ENCODE measurements around the gene DNAJB8.

DNAJB8 gene

DNA sequence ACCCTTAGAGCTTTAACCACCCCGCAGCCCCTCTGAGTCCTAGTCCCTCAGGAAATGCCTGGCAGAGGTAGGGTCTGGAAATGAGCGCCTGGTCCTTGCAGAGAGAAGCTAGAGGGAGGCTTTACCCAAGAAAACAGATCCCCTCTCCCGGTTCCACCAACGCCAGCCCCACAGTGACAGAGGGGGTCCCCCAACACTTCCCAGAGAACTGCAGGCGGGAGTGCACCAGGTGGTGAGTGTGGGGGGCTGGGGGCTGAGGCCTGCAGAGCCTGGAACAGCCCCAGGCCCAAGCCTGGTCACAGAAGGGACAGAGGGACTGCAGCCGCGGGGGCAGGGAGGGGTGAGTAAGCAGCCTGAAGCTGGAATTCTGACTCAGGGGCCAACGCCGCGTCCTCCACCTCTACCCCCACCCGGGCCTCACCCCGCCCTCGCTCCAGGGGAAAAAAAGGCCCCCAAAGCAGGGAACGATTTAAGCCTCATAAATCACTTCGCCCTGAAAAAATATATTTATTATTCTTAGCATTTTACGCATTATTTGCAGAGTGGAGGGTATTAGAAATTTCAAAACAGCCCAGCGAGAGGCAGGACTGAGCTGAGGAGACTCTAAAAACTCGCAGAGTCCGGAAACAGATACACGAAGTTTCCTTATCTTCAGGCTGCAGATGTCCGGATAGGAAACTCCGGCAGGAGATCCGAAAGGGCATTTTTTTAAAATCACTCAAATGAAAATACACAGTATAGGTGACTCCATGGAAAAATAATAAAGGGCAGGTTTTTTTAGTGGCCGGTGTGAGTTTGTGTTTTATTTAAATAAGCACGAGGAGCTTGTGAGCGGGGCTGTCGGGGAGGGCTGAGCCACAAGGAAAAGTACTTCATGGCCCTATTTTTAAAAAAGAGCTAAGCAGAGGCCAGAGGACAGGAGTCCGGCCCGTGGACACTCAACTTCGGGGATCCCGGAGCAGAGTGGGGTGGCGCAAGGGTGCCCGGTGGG lies 16.3 kb upstream of the DNAJB8 start:
- no peak for DNase-seq

- DNase-seq: no peak
Measured at GRCh38 chr3:128482175-128482574, 15.5 kb upstream of the DNAJB8 start.

- peak in 2 of 3 experiments; percentile 24 to 44 for DNase-seq
Measured at GRCh38 chr3:128481438-128481942, 14.8 kb upstream of the DNAJB8 start.

GRCh38 chr3:128480717-128481437 lies 14.2 kb upstream of the DNAJB8 start:
- no peak for DNase-seq

- no peak for DNase-seq
Measured at GRCh38 chr3:128480278-128480677, 13.6 kb upstream of the DNAJB8 start.

DNA sequence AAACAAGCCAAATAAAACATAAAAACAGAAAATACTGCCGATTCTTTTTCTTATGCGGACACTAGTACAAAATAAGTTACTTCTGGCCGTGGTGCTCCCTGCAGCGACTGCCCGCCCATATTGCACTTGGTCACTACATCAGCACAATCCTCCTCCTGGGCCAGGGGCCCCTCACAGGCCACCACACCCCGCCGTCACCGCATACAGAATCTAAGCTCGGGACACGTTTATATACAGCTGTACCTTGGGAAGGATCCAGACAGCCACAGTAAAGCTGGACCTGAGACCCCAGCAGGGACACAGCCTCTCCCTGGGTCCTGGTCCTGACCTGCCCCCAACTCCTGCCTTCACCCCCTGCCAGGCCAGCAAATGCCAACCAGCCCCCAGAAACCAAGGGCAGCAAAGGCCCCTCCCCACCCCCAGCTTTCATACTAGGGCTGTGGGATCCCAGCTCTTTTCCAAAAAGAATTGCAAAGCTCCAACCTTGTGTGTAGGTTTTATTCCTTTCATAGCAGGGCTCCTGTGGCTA lies 12.9 kb upstream of the DNAJB8 start:
- no peak for DNase-seq

- DNase-seq: no peak
Measured at GRCh38 chr3:128478576-128479506, 12.2 kb upstream of the DNAJB8 start.

GRCh38 chr3:128476659-128477058 lies 10.0 kb upstream of the DNAJB8 start:
- DNase-seq: no peak

DNA sequence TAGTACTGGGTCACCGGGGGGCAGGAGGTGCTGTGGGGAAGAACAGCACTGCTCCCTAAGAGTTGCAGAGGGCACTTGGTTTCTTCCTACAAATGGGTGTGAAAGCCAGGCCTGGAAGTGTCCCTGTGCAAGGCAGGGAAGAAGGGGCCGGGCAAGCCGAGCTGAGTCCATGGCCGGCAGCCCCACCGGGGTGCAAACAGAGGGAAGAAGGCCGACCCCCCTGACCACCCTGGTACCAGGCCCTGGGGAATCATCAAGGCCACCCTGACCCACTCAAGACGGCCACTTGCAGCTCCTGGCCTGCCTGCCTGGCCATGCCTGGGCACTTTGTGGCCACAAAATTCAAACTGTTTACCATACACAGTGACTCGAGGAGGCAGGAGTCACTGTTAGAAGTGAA lies 8.7 kb upstream of the DNAJB8 start:
- DNase-seq: no peak

DNA sequence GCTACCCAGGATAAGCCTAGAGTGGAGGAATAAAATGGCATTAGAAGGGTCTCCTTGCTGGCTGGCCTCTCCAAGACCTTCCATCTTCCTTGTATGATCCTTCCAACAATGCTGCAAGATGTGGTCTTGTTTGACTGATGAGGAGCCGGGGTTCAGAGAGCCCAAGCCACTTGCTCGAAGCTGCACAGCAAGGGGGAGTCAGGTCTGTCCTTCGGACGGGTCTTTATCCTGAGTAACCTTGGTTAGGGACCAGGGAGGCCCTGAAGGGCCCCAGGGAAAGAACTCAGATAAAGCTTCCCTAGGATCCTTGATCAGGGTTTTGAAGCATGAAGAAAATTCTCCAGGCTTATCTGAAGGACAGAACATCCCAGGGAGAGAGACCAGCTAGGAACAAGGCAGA lies 7.0 kb upstream of the DNAJB8 start:
- no peak for DNase-seq

DNA sequence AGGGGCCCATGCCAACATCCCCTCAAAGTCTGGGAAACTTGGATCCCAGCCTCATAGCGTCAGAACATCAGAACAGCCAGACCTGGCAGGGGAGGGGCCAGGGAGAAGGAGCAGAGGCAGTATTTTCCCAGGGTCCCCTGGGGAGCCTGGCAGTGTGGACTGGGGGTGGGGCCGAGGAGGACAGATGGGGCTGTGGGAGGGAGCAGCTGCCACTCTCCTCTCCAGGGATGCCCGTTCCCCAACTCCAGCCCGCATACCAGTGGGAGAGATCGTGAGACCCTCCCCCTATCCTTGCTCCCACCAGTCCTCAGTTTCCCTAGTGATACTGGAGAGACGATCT lies 6.5 kb upstream of the DNAJB8 start:
- DNase-seq: peak in 2 of 3 experiments; percentile 46 to 67

- no peak for DNase-seq
Measured at GRCh38 chr3:128472449-128473179, 5.9 kb upstream of the DNAJB8 start.

DNA sequence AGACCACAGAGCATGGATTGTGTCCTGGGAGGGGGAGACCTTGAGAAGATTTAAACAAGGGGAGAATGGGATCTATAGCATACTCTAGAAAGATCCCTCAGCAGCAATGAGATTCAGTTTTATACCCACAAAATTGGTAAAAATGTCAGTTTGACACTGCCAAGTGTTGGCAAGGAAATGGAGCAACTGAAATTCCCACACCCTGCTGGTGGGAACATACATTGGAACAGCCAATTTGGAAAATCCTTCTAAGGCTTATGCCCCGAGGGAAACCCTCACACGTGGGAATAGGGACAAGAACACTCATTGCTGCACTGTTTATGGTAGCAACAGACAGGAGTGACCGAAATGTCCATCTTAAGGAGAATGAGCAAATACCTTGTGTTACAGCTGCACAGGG lies 5.0 kb upstream of the DNAJB8 start:
- DNase-seq: no peak

DNA sequence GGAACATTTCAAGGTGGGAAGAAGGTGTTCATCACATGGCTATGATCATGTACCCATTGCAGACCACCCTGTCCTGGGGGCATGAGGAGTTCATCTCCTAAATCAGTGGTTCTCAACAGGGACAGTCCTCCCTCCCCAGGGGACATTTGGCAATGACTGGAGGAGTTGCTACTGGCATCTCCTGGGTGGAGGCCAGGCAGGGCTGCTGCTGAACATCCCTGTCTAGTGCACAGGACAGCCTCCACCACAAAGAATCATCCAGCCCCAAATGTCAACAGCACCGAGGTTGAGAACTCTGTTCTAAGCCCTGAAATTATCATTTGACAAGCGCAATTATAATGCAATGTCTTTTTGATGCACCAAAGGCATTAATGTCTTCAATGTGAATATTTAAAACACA lies 4.4 kb upstream of the DNAJB8 start:
- DNase-seq: no peak

DNA sequence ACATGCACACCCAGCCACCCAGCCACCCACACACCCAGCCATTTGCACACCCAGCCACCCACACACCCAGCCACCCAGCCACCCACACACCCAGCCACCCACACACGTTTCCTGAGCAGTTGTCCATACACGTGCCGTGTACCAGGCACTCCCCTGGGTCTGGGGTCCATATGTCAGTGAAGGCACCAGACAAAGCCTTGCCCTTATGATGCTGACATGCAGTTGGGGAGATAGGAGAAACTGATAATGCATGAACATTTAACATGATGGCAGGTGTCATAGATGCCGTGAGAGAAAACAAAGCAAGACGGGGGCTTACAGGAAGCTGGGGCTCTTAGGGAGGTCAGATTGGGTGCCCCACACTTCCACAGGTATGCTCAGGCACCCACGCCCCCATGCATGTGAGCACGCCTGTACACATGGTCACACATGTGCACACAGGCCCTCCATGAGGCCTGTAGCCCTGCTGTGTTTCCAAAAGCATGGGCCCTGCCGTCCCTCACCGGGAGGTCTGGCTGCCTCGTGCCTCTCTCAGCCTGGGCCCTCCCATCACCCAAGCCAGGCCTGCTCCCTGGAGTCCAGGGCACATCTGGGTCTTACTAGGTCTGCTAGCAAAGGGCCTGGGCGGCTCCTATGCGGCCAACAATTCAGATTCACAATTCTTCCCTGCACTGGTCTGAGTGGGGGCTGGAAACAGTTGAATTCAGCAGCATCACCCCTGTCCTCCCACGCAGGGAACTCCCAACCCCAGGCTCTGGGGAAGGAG lies 3.6 kb upstream of the DNAJB8 start:
- no peak for DNase-seq

DNA sequence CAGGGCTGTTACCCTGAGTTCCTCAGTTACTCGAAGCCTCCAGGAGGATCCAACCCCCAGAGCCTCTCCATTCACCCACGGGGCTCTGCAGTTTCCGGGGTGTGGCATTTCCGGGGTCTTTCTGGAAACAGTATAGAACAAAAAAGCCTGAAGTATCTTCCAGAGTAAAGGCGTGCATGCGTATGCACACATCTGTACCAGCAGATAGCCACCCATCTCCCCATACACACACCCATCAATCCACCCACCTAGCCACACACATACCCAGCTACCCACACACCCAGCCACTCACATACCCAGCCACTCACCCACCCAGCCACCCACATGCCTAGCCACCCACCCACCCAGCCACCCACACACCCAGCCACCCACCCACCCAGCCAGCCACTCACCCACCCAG lies 2.9 kb upstream of the DNAJB8 start:
- no peak for DNase-seq

- DNase-seq: no peak
Measured at GRCh38 chr3:128468791-128469527, 2.3 kb upstream of the DNAJB8 start.

- no peak for DNase-seq
Measured at GRCh38 chr3:128468285-128468790, 1.6 kb upstream of the DNAJB8 start.

- no peak for DNase-seq
Measured at GRCh38 chr3:128464702-128465101, 2.0 kb downstream of the DNAJB8 start.

GRCh38 chr3:128464188-128464587 lies 2.5 kb downstream of the DNAJB8 start:
- DNase-seq: no peak
